ENCODE data around the gene HRCT1. TPM values are rescaled to one million over a fixed set of nuclear protein-coding genes. Genes with fewer than 3 reads are reported as not detected.

Gene HRCT1
- 0.63 TPM in 1 of 2 replicates, not detected in the other for total RNA-seq (2014; rRNA removed; shearing (Covaris generic))

DNA sequence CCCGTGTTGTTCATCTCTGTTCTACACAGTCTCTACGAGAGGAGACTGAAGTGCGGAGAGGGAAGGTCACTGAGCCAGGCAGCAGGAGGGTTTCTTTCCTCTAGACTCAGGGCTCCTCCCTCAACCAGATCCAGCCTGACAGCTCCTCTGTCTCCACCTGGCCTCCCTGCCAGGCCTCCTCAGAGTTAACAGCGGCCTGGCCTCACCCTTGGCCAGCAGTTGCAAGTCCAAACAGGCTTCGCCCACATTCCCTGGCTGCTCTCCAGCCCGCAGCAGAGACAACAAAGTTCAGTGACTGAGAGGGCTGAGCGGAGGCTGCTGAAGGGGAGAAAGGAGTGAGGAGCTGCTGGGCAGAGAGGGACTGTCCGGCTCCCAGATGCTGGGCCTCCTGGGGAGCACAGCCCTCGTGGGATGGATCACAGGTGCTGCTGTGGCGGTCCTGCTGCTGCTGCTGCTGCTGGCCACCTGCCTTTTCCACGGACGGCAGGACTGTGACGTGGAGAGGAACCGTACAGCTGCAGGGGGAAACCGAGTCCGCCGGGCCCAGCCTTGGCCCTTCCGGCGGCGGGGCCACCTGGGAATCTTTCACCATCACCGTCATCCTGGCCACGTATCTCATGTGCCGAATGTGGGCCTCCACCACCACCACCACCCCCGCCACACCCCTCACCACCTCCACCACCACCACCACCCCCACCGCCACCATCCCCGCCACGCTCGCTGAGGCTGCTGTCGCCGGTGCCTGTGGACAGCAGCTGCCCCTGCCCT is at the start of gene HRCT1:
Gene HRCT1 (plus strand): TSS at position 291 of the 768 bp plus-strand sequence. CDS start 86 bp downstream, at position 377.
- Histone ChIP-seq H3K4me3 (no peak within 1 kb of the TSS), H3K27me3 (replicated peaks) (no peaks in the 10 kb centered on the region), H3K4me1 (replicated peaks) (peaks cover 58% of the 10 kb centered on the region), H3K27ac (peak within 1 kb of the TSS; percentile 94), H3K9me3 (replicated peaks) (no peaks in the 10 kb centered on the region), H3K36me3 (no peaks in the 10 kb centered on the region)
- peak; percentile 71 to 87 for DNase-seq (ENCODE audit: low read depth in 1 of 2, low spot score in 2 of 2)

DNA sequence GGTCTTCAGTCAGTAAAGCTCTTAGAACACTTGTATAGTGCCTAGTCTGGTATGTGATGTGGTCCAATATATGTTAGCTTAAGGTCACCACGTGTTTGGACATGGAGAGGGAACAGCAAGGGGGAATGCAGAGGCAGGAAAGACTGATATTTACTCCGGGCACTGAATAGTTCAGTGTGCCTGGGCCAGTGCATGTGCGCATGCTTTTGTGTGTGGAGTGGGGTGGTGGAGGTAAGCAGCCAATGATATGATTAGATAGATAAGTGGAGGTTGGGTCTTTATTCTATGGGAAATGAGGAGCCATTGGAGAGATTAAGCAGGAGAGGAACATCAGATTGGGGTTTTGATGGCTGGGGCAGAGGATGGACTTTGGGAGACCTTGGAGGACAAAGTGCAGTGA is 49.8 kb upstream of the HRCT1 start:
- no peak overlapping the region for H3K27ac ChIP-seq
- no peaks in the 10 kb centered on the region for H3K4me1 ChIP-seq (replicated peaks)
- no peaks in the 10 kb centered on the region for H3K9me3 ChIP-seq (replicated peaks)
- no peaks in the 10 kb centered on the region for H3K27me3 ChIP-seq (replicated peaks)
- no peaks in the 10 kb centered on the region for H3K36me3 ChIP-seq
- no peak for DNase-seq (ENCODE audit: low read depth in 1 of 2, low spot score in 2 of 2)
- no peak overlapping the region for H3K4me3 ChIP-seq

DNA sequence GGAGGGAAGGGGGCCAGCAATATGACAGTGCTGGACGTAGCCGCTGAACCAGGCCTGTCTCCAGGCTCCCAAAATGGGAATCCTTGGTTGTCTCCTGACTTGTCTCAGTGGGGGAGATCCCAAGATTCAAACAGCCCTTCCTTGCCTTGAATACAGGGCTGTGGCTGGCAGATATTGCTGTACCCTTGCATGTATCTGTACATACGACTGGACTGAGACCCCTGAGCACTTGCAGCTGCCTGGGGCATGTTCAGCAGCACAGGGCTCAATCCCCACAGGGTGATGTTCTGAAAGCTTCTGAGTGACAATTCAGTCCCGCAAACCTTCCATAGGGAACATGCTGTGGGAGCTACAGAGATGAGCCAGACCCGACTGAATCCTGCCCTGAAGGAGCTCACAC is 49.1 kb upstream of the HRCT1 start:
- Histone ChIP-seq H3K4me3 (no peak overlapping the region), H3K4me1 (replicated peaks) (no peaks in the 10 kb centered on the region), H3K27ac (no peak overlapping the region), H3K9me3 (replicated peaks) (no peaks in the 10 kb centered on the region), H3K27me3 (replicated peaks) (no peaks in the 10 kb centered on the region), H3K36me3 (no peaks in the 10 kb centered on the region)
- no peak for DNase-seq (ENCODE audit: low read depth in 1 of 2, low spot score in 2 of 2)

DNA sequence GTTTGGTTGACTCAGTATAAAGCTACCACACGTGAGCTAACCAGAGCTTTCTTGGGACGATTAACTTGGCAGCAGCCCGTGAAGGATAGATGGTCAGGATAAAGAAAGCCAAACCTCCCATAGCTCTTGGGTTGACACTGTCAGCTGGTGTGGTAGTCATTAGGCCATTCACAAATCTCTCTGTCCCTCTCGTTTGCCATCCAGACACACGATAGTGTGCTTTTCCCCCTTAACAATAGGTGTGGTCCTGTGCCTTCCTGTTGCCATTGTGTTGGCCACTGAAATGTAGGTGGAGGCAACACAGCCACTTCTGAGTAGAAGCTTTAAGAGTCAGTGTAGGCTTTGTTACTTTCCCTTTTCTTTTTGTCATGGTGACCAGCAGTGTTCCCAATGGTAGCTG is 47.5 kb upstream of the HRCT1 start:
- no peak overlapping the region for H3K27ac ChIP-seq
- no peaks in the 10 kb centered on the region for H3K36me3 ChIP-seq
- no peaks in the 10 kb centered on the region for H3K27me3 ChIP-seq (replicated peaks)
- H3K9me3 ChIP-seq (replicated peaks) = no peaks in the 10 kb centered on the region
- H3K4me1 ChIP-seq (replicated peaks) = no peaks in the 10 kb centered on the region
- DNase-seq (ENCODE audit: low read depth in 1 of 2, low spot score in 2 of 2) = no peak
- H3K4me3 ChIP-seq = no peak overlapping the region

DNA sequence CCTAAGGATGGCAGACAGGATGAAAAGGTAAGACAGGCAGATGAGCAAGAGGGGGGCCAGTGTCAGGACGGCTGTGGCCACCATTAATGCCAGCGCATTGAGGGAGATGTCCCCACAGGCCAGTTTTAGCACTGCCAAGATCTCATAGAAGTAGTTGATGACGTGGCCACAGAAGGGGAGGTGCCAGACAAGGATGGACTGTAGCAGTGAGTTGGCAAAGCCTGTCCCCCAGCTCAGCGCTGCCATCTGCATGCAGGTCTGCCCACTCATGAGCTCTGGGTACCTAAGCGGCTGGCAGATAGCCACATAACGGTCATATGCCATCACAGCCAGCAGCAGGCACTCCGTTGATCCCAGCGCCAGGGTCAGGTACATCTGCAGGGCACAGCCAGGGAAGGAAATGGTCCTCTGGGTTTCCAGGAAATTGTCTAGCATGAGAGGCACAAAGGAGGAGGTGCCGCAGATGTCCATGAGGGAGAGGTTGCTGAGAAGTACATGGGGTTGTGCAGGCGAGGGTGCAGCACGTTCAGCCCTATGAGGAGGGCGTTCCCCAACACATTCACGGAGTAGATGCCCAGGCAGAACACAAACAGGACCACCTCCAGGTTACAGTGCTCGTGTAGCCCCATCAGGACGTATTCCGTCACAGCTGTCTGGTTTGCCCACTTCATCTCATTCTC is 46.6 kb upstream of the HRCT1 start:
- H3K4me3 ChIP-seq = no peak overlapping the region
- no peaks in the 10 kb centered on the region for H3K27me3 ChIP-seq (replicated peaks)
- no peak overlapping the region for H3K27ac ChIP-seq
- DNase-seq (ENCODE audit: low read depth in 1 of 2, low spot score in 2 of 2) = no peak
- no peaks in the 10 kb centered on the region for H3K36me3 ChIP-seq
- no peaks in the 10 kb centered on the region for H3K4me1 ChIP-seq (replicated peaks)
- H3K9me3 ChIP-seq (replicated peaks) = no peaks in the 10 kb centered on the region

DNA sequence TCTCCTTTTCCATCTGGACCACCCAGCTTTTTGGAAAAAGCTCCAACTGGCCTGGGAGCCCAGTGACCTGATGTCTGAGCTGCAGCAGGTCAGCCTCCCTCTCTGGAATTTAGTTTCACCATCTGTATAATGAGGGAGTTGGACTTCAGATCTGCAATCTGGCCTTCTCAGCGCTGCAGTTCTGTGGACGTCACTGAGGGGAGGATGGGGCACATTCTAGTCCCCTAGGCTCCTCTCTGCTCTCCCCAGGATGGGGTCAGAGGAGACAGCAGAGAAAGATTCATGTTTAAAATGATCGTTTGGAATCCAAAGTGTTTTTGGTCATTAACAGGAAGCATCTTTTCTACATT is 46.0 kb upstream of the HRCT1 start:
- Histone ChIP-seq H3K36me3 (no peaks in the 10 kb centered on the region), H3K9me3 (replicated peaks) (no peaks in the 10 kb centered on the region), H3K27ac (no peak overlapping the region), H3K27me3 (replicated peaks) (no peaks in the 10 kb centered on the region), H3K4me3 (no peak overlapping the region), H3K4me1 (replicated peaks) (no peaks in the 10 kb centered on the region)
- DNase-seq (ENCODE audit: low read depth in 1 of 2, low spot score in 2 of 2) = no peak

DNA sequence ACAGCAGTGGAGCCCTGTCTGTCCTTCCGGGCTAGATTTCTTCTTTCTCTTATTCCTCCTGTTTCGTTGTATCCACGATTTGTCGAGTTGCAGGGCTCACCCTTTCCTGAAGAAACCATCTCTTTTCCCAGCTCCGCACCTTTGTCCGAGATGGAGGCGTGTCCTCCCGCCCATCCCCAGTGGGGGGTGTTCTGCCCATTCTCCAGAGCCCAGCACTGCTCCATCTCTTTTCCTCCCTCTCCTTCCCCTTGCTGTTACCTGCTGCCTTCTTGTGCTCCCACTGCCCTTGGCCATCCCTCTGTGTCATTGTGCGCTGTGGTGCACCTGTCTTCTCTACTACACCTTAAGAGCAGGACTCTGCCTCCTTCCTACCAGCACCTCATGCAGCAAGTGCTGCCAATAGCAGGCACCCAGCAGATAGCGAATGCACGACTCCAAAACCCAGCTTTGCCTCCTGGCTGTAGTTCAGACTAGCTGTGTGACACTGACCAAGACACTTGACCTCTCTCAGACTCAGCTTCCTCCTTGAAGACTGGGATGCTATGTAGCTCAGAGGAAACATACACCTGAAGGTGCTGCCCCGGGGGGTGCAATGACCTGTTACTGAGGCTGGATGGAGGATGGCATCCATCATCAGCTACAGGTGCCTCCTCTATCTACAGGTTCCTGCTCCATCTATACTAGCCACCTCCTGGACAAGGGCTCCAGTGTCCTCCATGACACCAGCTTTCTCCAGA is 44.7 kb upstream of the HRCT1 start:
- H3K9me3 ChIP-seq (replicated peaks) = no peaks in the 10 kb centered on the region
- no peaks in the 10 kb centered on the region for H3K4me1 ChIP-seq (replicated peaks)
- no peaks in the 10 kb centered on the region for H3K36me3 ChIP-seq
- DNase-seq (ENCODE audit: low read depth in 1 of 2, low spot score in 2 of 2) = no peak
- H3K4me3 ChIP-seq = no peak overlapping the region
- H3K27ac ChIP-seq = no peak overlapping the region
- H3K27me3 ChIP-seq (replicated peaks) = no peaks in the 10 kb centered on the region

DNA sequence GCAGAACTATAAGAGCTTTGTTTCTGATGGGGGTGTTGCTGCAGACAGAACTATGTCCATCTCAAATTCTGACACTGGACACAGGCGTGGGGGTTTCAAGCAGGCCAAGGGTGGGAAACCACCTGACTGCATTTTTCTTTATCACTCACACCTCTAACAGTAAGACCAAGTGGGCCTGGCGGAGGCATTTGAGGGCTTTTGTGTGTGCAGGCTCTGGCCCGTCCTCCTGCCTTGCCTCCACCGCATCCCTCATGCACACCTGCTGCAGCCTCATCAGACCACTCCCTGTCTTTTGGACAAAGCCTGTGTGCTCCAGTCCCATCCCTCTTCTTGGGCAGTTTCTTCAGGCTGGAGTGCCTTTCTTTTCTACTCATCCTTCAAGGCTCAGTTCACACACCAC is 43.7 kb upstream of the HRCT1 start:
- Histone ChIP-seq H3K4me1 (replicated peaks) (no peaks in the 10 kb centered on the region), H3K27me3 (replicated peaks) (no peaks in the 10 kb centered on the region), H3K9me3 (replicated peaks) (no peaks in the 10 kb centered on the region), H3K4me3 (no peak overlapping the region), H3K27ac (no peak overlapping the region), H3K36me3 (no peaks in the 10 kb centered on the region)
- no peak for DNase-seq (ENCODE audit: low read depth in 1 of 2, low spot score in 2 of 2)

DNA sequence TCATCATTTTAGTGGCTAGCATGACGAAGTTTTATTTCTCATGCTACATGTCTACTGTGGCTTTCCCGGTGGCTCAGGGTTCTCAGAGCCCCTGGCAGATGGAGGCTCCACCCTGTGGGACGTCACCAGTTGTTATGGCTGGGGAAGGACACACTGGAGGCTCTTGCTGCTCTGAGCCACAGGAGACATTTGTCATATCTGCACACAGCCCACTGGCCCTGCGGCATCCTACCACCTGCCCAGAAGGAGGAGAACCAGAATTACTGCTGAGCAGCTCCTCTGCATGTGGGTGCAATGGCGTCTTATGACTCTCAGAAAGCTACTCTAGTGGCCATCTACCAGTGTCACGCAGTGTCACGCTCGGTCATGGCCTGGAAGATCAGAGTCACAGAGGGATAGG is 42.4 kb upstream of the HRCT1 start:
- H3K36me3 ChIP-seq = no peaks in the 10 kb centered on the region
- no peaks in the 10 kb centered on the region for H3K4me1 ChIP-seq (replicated peaks)
- no peaks in the 10 kb centered on the region for H3K27me3 ChIP-seq (replicated peaks)
- H3K4me3 ChIP-seq = no peak overlapping the region
- H3K9me3 ChIP-seq (replicated peaks) = no peaks in the 10 kb centered on the region
- H3K27ac ChIP-seq = no peak overlapping the region
- no peak for DNase-seq (ENCODE audit: low read depth in 1 of 2, low spot score in 2 of 2)

DNA sequence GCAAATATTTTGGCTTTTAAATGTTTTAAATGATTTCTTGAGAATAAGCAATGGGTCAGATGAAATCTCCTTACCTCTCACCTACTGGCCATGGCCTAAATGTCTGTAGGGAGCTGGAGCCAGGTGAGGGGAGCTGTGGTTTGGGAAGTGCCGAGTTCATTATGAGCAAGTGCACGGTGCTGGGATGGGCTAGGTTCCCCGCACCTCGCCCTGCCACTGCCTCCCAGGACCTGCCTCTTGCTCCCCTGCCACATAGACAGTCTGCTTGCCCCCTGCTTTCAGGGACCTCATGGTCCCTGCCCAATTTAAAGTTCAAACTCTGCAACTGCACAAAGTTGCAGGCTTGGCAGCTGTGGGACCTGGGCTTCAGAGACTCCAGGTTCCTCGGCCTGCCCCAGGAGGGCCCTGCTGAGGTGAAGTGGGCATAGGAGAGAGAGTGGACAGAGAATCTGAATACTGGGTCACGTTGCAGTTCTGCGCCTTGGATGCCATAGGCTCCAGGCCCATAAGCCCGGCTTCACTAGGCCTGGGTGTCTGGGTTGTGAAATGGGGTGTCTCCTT is 41.2 kb upstream of the HRCT1 start:
- Histone ChIP-seq H3K27ac (no peak overlapping the region), H3K9me3 (replicated peaks) (no peaks in the 10 kb centered on the region), H3K27me3 (replicated peaks) (no peaks in the 10 kb centered on the region), H3K36me3 (no peaks in the 10 kb centered on the region), H3K4me3 (no peak overlapping the region), H3K4me1 (replicated peaks) (no peaks in the 10 kb centered on the region)
- DNase-seq (ENCODE audit: low read depth in 1 of 2, low spot score in 2 of 2) = no peak

DNA sequence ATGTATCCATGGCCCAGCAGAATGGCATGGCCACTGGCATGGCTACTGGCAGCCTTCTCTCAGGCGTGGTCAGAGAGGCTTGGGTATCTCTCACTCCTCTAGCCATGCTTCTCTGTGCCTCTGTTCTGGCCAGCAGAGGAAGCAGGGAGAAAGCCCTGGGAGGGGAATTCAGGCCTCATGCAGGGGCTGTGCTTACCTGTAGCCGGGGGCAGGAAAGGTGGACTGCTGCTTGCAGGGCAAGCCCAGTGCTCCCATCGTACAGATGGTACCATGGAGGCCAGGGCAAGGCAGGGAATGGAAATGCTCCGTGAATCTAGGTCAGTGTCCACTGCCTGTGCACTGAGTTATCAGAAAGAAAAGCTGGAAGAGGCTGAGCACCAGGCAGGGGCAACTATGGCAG is 38.5 kb upstream of the HRCT1 start:
- Histone ChIP-seq H3K27ac (no peak overlapping the region), H3K4me1 (replicated peaks) (no peaks in the 10 kb centered on the region), H3K4me3 (no peak overlapping the region), H3K27me3 (replicated peaks) (no peaks in the 10 kb centered on the region), H3K9me3 (replicated peaks) (no peaks in the 10 kb centered on the region), H3K36me3 (no peaks in the 10 kb centered on the region)
- no peak for DNase-seq (ENCODE audit: low read depth in 1 of 2, low spot score in 2 of 2)

DNA sequence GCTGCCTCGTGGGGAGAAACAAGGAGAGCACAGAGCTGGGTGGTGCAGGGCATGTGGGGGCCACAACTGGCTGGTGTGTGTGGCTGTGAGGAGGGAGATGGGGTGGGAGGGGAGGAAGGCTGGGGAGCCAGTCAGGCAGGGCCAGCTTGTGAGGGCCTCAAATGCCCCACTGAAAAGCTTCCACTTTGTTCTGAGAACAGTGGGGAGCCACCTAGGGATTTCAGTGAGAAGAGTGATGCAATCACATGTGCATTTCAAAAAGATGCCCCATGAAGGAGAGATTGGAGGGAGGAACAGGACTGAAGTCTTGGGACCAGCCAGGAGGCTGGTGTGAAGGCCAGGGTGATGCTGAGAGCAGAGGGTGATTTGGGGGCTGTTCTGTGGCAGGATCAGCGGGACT is 37.1 kb upstream of the HRCT1 start:
- Histone ChIP-seq H3K27me3 (replicated peaks) (no peaks in the 10 kb centered on the region), H3K27ac (no peak overlapping the region), H3K36me3 (no peaks in the 10 kb centered on the region), H3K9me3 (replicated peaks) (no peaks in the 10 kb centered on the region), H3K4me1 (replicated peaks) (no peaks in the 10 kb centered on the region), H3K4me3 (no peak overlapping the region)
- no peak for DNase-seq (ENCODE audit: low read depth in 1 of 2, low spot score in 2 of 2)

DNA sequence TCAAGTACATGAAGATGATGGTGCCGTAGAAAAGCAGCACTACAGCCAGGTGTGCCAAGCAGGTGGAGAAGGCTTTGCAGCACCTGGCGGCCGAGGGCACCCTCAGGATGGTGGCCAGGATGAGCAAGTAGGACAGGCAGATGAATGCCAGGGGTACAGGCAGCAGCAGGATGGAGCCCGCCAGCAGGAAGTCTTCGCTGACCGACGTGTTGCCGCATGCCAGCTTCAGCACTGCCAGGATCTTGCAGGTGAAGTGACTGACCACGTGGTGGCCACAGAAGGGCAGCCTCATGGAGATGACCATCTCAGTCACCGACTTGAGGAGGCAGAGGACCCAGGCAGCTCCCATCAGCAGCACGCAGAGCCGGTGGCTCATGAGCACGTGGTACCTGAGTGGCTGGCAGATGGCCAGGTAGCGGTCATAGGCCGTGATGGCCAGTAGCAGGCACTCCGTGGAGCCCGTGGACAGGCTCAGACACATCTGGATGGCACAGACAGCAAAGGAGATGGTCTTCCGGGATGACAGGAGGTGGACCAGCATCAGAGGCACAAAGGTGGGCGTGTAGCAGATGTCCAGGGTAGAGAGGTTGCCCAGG is 36.3 kb upstream of the HRCT1 start:
- no peak overlapping the region for H3K4me3 ChIP-seq
- H3K9me3 ChIP-seq (replicated peaks) = no peaks in the 10 kb centered on the region
- H3K27ac ChIP-seq = no peak overlapping the region
- no peaks in the 10 kb centered on the region for H3K27me3 ChIP-seq (replicated peaks)
- no peaks in the 10 kb centered on the region for H3K4me1 ChIP-seq (replicated peaks)
- DNase-seq (ENCODE audit: low read depth in 1 of 2, low spot score in 2 of 2) = no peak
- no peaks in the 10 kb centered on the region for H3K36me3 ChIP-seq
